Activated effector memory CD4-positive, alpha-beta T cell treated with anti-CD3 and anti-CD28 coated beads, Interleukin-2, amount 50 U/mL, for 16 hours (primary cell): Measurements from ENCODE around the gene ENTREP1.
"Not testable (repeated sequence)": the region's sequence is repeated elsewhere in the genome, so short reads cannot be mapped to it uniquely, and the experiment has no call there.

Experiments
- DNase-seq: peaks from one replicate; pipeline ENCODE4 v3.0.0-alpha.2; 2020

ENTREP1 gene, protein sequence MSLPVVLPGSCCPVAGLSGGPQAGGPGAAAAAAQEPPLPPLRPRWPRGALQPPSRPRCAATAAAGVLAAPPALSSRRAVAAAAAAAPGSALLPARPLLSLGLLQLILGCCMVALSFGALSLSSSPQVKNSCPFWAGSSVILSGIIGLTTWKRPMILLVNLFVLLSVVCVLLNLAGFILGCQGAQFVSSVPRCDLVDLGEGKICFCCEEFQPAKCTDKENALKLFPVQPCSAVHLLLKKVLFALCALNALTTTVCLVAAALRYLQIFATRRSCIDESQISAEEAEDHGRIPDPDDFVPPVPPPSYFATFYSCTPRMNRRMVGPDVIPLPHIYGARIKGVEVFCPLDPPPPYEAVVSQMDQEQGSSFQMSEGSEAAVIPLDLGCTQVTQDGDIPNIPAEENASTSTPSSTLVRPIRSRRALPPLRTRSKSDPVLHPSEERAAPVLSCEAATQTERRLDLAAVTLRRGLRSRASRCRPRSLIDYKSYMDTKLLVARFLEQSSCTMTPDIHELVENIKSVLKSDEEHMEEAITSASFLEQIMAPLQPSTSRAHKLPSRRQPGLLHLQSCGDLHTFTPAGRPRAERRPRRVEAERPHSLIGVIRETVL

GRCh38 chr9:69324549-69325401 lies at the start of gene ENTREP1:
ENTREP1 (plus strand) TSS chr9:69325215; CDS start chr9:69325310, 95 bp downstream.
- DNase-seq: no peak

DNA sequence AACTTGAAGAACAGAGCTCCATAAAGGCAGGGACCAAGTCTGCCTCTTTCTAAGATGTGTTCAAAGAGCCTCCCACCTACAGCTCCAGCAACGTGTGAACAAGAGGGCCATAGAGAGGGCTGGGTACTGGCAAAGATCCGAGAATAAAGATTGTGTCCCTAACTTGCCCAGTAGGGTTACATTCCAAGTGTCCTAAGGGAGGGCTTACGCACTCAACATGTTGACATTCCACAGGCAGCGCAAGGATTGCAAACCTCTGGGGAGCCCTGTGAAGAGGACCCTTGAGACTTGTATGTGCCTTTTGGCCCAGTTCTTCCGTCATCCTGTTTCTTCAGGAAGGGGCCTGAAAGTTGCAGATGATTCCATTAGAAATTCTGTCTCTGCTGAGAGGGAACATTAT lies 48.2 kb upstream of the ENTREP1 start:
- no peak for DNase-seq

- no peak for DNase-seq
These were observed 45.8 kb upstream of the ENTREP1 start for GRCh38 chr9:69279084-69279731.

DNA sequence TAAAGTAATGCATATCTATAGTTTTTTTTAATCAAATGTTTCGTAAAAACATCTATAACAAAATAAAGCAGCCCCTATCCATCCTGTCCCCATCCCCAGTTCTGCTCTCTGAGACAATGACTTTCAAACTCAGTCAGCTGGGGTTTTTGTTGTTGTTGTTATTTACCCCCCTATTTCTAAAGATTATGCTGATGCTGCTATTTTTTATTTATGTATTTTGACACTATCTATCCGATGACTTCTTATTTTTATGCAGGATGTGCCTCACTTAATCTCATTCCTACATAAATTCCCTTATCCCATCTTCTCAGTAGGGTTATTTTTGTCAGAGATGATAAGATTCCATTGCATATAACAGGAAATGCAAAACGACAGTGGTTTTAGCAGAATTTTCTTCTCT lies 45.3 kb upstream of the ENTREP1 start:
- no peak for DNase-seq

GRCh38 chr9:69283003-69283402 lies 42.0 kb upstream of the ENTREP1 start:
- DNase-seq: no peak

GRCh38 chr9:69292078-69292477 lies 32.9 kb upstream of the ENTREP1 start:
- DNase-seq: no peak

GRCh38 chr9:69293156-69293555 lies 31.9 kb upstream of the ENTREP1 start:
- no peak for DNase-seq

GRCh38 chr9:69295872-69296552 lies 29.0 kb upstream of the ENTREP1 start:
- DNase-seq: no peak

- DNase-seq: no peak
These were observed 27.6 kb upstream of the ENTREP1 start for GRCh38 chr9:69297300-69297980.

DNA sequence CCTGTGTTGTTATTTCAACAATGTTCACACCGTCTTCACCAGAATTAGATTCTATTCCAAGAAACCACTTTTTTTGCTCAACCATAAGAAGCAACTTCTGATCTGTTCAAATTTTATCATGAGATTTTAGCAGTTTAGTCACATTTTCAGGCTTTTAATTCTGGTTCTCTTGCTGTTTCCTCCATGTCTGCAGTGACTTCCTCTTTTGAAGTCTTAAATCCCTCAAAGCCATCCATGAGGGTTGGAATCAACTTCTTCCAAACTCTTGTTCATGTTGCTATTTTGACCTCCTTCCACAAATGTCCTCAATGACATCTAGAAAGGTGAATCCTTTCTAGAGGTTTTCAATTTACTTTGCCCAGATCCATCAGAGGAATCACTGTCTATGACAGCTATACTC lies 25.7 kb upstream of the ENTREP1 start:
- DNase-seq: no peak

DNA sequence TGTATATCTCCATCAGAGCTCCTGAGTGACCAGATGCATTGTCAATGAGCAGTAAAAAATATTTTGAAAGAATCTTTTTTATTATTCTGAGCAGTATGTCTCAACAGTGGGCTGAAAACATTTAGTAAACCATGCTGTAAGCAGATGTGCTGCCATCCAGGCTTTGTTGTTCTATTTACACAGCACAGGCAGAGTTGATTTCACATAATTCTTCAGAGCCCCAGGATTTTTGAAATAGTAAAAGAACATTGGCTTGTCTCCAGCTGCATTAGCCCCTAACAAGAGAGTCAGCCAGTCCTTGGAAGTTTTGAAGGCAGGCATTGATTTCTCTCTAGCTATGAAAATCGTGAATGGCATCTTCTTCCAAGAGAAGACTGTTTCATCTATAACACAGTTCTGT lies 25.2 kb upstream of the ENTREP1 start:
- DNase-seq: no peak

DNA sequence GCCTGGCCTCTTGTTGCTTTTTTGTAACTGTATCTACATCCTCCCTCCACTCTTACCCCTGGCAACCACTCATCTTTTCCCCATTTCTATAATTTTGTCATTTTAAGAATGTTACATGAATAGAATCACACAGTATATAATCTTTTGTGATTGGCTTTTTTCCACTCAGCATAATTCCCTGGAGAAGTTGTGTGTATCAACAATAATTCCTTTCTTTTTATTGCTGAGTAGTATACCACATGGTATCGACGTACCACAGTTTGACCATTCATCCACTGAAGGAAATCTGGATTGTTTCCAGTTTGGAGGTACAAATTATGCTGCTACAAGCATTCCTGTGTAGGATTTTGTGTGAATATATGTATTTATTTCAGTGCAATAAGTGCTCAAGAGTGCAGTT lies 21.7 kb upstream of the ENTREP1 start:
- no peak for DNase-seq

DNA sequence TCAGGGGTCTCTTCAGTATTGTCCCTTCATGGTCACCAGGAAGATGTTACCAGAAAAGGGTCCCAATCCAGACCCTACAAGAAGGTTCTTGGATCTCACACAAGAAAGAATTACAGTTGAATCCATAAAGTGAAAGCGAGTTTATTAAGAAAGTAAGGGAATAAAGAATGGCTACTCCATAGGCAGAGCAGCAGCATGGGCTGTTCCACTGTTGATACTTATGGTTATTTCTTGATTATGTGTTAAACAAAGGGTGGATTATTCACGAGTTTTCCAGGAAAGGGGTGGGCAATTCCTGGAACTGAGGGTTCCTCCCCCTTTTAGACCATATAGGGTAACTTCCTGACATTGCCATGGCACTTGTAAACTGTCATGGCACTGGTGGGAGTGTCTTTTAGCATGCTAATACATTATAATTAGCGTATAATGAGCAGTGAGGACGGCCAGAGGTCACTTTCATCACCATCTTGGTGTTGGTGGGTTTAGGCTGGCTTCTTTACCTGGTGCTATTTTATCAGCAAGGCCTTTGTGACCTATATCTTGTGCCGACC lies 18.0 kb upstream of the ENTREP1 start:
- not testable (repeated sequence) for DNase-seq

DNA sequence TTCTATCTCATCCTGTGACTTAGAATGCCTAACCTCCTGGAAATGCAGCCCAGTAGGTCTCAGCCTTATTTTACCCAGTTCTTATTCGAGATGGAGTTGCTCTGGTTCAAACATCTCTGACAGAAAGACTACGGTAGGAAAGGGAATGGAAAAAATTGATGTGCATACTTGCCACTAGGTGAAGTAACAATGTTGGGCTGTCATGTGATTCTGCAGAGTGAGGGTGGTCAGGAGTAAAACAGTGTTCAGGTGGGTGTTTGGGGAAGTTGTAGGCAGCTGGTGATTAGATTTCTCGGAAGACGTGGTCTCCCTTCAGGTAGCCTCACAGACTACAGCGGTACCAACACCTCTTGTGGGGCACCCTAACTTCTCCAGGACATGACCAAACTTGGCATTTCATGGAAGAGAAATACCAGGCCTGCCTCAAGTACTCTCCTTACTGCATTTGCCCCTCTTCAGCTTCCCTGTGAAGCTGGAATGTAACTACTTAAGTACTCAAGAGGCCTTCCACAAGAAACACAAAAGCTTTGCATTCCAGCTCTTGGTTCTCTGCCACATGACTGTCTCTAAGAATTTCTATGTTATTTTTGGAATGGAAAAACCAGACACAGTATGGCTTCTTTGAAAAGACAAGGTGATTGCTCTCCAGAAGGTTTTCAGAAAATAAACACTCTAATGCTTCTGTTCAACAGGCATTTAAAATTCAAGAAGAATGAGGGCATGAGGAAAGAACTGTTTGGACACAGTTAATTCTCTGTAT lies 17.4 kb upstream of the ENTREP1 start:
- DNase-seq: no peak

DNA sequence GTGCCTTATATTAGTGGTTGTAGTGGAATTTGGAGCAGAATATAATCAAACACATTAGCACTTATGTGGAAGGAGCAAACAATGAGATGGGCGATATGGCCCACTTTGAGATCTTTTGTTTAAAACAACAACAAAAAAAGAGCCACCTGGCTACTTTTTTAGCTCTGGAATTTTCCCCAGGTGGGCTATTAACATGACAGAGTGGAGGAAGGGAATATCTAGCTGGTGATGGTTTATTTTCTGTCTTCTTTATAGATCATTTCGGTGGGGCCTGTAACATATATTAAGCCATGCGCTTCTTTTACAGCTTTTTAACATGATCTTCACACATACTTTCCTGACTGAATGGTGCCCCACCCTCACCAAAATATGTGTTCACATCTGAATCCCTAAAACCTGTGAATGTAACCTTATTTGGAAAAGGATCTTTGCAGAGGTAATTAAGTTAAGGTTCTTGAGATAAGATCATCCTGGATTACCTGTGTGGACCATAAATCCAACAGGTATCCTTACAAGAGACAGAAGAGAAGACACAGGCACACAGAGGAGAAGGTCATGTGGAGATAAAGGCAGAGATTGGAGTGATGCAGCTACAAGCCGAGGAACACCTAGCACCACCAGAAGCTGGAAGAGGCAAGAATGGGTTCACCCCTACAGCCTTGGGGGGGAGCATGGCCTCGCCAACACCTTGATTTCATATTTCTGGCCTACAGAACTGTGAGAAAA lies 16.6 kb upstream of the ENTREP1 start:
- no peak for DNase-seq

DNA sequence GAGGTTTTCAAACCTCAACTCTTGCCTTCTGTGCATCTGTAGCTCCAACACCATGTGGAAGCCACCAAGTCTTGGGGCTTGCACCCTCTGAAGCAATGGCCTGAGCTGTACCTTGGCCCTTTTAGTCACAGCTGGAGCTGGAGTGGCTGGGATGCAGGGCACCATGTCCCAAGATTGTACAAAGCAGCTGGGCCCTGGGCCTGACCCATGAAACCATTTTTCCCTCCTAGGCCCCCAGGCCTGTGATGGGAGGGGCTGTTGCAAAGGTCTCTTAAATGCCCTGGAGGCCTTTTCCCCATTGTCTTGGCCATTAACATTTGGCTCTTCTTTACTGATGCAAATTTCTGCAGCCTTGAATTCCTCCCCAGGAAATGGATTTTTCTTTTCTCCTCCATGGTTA lies 11.8 kb upstream of the ENTREP1 start:
- no peak for DNase-seq

GRCh38 chr9:69314547-69314946 lies 10.5 kb upstream of the ENTREP1 start:
- DNase-seq: no peak

DNA sequence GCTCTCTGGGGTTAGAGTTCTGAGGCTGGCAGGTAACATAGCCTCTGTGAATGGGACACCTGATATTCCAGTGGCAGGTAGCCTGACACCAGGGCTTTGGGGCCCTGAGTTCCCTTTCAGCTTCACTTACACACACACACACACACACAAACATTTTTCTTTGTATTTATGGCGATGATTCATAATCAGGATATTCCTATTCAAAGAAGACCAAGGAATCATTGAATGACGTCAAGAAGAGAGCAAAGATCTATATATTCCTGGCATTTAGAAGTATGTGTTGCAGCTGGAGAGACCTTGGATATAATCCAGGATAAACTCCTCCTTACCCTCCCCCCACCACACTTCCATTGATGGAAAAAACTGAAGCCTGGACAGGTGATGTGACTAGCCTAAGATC lies 7.9 kb upstream of the ENTREP1 start:
- no peak for DNase-seq

DNA sequence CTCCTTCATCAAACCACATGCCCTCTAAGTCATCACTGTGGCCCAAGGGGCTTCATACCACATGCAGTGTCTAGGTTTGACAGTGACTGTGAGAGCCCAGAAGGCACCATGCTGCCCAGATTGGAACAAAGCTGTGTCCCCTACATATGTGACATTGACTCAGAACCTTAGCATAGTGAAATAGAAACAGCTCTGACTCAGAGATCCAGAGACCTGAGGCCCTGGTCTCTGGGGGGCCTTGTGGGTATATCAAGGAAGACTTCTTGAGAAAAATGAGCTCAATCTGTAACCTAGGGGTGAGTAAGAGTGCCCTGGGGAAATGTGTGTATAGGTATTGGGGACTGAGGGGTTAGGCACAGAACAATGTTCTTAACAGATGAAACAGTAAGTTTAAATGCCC lies 7.1 kb upstream of the ENTREP1 start:
- DNase-seq: no peak
